ENCODE measurements around the gene VPS4A.
A peak's percentile ranks its signal among the peaks of the same experiment; 100 is the strongest.
"Not testable (repeated sequence)": the region's sequence is repeated elsewhere in the genome, so short reads cannot be mapped to it uniquely, and the experiment has no call there.

VPS4A gene

DNA sequence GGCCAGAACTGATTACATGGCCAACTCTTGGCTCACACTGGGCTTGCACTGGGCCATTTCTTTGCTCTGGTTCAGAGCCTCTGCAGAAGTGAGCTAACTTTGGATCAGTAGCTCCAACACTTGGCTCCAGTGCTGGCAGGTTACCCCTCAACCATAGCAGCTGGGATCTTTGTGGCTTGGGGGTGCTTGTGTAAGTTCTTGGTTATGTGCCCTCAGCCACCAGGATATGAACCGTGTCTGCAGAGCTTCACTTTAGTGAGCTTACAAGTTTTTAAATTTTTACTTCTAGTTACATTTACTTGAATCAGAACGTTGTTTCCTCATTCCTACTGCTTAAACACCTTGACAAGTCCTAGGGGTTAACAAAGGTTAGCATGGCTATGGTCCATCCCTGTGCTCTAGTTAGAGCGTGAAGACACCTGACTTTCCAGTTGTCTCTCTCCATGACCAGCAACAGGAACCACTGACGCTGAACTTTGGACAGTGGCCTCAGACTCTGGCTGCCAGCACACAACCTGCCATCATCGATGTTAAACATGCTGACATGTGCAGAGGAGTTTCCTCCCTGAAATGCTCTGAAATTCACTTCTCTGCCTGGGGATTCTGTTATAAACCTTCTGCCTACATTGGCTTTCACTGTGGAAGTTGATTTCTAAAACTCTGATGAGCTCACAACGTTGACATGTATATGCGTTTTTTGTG is 15.2 kb downstream of the VPS4A start:
- no peak for FAIRE-seq
- DNase-seq (ENCODE audit: insufficient read length, low spot score) = no peak

DNA sequence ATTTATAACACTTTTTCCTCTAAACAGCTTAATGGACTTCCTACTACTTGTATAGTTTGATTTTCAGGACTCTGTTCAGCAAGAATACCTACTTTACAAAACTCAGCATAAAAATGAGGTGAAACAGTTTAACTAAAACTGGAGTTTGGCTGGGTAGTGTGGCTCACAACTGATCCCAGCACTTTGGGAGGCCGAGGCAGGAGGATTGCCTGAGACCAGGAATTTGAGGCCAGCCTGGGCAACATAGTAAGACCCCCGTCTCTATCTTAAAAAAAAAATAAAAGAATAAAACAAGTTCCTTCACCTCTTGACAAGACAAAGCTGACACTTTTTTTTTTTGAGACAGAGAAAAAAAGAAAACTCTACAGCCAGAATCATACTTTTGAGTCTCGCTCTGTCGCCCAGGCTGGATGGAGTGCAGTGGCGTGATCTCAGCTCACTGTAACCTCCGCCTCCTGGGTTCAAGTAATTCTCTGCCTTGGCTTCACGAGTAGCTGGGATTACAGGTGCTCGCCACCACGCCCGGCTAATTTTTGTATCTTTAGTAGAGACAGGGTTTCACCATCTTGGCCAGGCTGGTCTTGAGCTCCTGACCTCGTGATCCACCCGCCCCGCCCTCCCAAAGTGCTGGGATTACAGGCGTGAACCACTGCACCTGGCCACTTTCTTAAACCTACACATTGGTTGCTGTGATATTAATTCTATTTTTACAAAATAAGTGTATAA is 16.6 kb downstream of the VPS4A start:
- FAIRE-seq (no peak), DNase-seq (ENCODE audit: insufficient read length, low spot score) (no peak)

DNA sequence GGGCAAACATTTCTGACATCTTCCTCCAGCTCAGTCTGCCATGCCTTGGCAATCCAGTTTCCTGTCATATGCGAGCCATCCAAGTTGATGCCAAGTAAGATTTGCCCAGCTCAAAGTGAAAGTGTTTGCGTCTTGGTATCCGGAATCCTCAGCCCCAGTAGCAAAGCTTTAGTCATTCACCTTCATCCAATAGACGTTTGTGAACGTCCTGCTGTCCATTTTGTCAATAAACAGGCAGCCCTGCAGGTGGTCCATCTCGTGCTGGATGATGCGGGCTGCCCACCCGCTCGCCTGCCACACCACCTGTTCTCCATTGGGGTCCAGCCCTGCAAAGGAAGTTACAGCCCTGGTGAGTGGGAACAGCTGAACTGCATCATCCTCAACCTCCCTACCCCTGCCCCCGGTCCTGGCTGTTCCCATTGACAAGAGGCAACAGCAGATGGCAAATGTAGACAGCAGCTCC is 17.7 kb downstream of the VPS4A start:
- FAIRE-seq = no peak
- no peak for DNase-seq (ENCODE audit: insufficient read length, low spot score)

DNA sequence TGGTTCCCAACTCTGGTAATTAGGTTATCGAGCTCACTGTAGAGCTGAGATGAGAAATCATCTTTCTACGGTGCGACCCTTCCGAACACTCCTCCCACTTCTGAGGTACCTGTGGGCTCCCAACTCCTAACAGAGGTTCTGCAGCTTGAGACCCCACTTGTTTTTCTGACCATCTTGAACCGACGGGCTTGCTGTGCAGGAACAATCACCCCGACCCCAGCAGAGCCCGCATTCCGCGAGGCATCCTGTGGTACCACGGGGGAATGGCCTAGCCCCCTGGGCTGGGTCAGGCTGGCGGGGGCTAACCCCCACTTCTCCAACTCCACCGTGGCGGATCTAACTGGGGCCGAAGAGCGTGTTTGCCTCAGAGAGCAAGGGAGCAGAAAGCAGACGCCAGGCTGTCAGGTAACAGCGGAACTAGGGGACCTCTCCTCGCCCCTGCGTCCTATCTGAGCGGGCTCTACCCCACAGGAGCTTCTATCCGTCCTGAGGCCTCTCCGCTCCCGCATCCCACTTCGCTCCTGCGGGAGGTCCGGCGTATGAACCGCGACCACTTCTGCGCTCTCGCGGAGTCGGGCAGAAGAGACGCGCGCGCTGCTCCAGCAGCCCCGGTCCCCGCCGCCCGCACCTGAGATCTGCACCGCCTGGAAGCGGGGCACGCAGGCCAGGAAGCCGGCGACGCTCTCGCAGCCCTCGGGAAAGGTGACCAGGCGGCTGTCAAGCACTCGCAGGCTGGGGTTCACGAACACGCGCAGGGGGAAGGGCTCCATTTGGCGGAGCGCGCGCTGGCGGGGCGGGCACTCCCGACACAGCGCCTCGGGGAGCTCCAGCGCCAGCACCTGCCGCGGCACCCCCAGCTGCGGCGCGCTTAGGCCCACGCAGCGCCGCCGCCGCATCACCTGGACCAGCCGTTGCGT is 18.5 kb downstream of the VPS4A start:
- FAIRE-seq = no peak
- DNase-seq (ENCODE audit: insufficient read length, low spot score) = peak; percentile 30

DNA sequence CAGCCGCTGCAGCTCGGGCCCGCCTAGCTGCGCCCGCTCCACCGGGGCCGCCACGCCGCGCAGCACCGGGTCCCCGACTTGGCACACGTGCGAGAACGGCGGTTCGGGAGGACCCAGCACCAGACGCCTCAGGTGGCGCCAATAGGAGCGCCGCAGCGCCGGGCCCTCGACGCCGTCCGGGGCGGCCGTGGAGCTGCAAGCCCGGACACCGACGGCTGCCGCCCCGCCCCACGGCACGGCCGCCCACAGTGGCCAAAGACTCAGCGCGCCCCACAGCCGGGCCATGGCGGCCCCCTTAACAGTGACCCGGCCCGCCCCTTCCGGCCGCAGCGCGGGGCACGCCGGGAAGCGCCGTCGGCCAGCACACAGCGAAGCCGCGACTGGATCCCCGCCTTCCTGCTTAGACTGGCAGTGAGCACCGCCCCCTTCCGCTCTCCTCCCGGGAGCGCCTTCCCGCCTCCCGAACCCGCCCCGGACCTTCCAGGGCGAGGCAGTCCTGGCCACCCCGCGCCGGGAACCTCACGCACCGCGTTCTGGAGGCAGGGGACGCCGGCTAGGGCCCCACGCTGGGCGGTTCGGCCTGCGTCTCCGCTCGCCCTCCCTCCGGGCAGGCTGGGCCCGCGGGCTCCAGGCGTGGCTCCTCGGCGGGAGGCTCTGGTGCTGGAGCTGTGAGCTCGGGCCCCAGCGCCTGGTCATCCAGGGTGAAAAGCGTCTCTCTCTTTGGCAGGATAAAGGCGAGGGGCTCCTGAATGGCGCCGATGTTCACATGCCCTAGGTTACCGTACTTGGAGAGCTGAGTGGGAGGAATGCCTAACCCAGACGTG is 19.3 kb downstream of the VPS4A start, which contains the start of gene PDF:
Gene PDF (minus strand): TSS at position 303 of the 824 bp plus-strand sequence. CDS start 18 bp downstream, at position 285.
- DNase-seq (ENCODE audit: insufficient read length, low spot score) (peak; percentile 97), FAIRE-seq (peak; percentile 95)

DNA sequence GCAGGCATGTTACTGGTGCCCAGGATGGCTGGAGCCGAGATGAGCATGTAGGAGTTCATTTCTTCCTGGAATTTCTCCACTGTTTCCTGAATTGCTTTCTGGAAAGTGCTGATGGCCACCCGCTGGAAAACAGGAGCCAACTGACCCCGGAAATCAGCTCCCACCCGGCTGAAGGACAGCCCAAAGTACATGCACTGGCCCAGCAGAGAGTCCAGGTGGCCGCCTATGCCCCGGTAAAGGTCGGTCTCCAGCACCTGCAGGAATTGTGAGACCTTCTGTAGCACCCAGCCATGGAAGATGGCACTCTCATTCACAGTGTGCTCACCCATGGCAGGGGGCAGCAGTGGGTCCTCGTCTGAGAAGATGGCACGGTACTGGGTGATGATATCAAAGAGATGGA is 23.5 kb downstream of the VPS4A start:
- no peak for DNase-seq (ENCODE audit: insufficient read length, low spot score)
- no peak for FAIRE-seq

DNA sequence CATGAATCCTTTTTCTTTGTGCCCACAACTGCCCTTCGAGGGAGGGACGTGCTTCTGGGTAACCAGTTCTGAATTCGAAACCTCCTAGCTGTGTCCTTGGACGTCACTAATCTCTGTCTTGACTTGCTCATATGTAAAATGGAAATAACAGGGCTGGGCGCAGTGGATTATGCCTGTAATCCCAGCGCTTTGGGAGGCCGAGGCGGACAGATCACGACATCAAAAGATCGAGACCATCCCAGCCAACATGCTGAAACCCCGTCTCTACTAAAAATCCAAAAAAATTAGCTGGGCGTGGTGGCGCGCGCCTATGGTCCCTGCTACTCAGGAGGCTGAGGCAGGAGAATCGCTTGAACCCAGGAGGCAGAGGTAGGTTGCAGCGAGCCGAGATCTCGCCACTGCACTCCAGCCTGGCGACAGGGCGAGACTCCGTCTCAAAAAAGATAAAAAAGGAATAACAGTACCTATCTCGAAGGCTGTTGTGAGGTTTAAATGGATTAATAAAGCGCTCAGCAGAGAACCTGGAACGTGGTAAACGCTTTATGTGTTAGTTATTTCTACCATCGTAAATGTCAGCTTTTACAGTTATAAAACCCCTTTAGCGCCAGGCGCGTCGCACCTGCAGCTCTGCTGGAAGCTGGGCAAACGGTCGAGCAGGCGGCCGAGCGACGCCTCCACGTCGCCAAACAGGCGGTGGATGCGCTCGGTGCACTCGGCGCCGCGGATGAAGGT is 27.6 kb downstream of the VPS4A start:
- DNase-seq (ENCODE audit: insufficient read length, low spot score) (no peak), FAIRE-seq (no peak)

DNA sequence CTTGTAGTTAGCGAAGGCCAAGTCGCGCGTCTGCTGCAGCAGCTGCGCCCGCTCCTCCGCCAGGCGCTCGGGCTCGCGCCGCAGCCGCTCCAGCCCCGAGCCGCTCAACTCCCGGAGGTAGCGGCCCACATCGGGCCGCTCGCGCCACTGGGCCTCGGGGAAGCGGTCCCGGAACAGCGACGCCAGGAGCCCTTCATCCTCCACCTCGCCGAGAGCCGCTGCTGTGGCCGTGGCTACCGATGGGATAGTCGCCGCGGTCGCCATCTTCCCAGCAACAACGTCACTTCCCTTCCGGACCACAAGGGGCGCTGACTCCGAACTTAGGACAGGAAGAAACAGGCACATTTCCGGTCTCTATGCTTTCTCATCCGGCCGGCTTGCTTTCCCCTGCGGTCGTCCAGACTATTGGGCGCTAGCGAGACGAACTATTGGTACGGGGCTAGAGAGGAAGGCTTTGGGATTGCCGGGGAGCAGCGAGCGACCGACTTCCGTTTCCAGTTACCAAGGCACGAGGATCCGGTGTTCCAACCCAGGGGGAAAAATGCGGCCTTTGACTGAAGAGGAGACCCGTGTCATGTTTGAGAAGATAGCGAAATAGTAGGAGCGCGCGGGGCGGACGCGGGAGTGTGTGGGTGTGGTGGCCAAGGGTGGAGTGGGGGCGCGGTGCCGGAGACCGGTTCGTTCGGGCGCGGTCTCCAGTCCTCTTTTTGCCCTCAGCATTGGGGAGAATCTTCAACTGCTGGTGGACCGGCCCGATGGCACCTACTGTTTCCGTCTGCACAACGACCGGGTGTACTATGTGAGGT is 28.3 kb downstream of the VPS4A start, which contains the start of the genes COG8 and NIP7:
Gene COG8 (minus strand): TSS at position 276 of the 806 bp plus-strand sequence. CDS start 12 bp downstream, at position 264.
Gene NIP7 (plus strand): TSS at position 484 of the 806 bp plus-strand sequence. CDS start 58 bp downstream, at position 542.
- peak; percentile 92 for FAIRE-seq
- DNase-seq (ENCODE audit: insufficient read length, low spot score) = peak; percentile 97

DNA sequence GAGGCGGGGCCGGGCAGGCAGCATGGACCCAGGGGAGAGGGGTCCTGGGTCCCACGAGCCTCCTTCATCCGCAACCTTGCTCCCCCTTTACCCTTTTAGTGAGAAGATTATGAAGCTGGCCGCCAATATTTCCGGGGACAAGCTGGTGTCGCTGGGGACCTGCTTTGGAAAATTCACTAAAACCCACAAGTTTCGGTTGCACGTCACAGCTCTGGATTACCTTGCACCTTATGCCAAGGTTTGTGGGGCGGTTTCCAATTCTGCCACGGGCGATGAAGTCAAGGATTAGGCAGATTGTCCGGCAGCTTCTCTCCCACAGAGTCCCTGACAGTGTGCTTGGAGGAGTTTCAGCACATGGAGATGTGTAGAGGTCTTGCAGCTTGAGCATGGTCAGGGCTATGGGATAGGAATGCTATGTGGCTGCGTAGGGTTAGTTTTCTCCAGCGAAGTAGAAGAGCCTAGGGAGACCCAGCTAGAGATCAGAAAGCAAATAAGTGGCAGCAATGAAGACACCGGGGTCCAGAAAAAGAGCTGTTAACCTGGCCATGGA is 29.0 kb downstream of the VPS4A start:
- DNase-seq (ENCODE audit: insufficient read length, low spot score) = no peak
- FAIRE-seq = no peak

DNA sequence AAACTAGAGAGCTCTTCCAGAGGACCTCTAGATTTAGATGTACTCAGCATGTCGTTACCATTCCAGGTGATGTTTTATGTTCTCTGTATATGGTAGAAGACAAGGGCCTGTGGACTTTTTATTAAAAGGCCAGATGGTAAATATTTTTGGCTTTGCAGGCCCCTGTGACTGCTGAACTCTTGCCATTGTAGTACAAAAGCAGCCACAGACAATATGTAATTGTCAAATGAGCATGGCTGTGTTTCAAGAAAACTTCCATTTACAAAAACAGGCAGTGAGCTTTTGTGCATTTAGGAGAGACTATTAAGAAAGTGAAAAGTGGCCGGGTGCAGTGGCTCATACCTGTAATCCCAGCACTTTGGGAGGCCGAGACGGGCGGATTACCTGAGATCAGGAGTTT is 33.0 kb downstream of the VPS4A start:
- DNase-seq (ENCODE audit: insufficient read length, low spot score) = no peak
- FAIRE-seq = no peak

DNA sequence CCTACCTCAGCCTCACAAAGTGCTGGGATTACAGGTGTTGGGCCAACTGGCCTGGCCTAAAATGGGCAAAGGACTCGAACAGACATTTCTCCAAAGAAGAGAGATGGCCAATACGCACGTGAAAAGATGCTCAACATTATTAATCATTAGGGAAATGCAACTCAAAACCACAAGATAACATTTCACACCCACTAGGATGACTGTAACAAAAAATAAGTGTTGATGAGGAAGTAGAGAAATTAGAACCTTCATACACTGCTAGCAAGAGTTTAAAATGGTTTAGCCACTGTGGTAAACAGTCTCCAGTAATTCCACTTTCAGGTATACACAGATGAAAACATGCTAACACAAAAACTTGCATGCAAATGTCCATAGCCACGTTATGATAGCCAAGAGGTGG is 34.8 kb downstream of the VPS4A start:
- no peak for FAIRE-seq

DNA sequence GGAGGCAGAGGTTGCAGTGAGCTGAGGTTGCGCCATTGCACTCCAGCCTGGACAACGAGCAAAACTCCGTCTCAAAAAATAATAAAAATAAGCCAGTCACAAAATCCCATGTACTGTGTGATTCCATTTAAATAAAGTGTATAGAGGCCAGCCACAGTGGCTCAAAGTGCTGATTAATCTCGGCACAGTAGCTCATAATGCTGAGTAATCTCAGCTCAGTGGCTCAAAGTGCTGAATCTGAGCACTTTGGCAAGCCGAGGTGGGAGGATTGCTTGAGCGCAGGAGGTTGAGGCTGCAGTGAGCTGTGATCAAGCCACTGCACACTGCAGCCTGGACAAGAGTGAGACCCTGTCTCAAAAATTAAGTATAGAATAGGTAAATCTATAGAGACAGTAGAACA is 35.5 kb downstream of the VPS4A start:
- no peak for FAIRE-seq
- no peak for DNase-seq (ENCODE audit: insufficient read length, low spot score)

More for the DNA sequence above, 34.8 kb downstream of the VPS4A start:
- no peak for DNase-seq (ENCODE audit: insufficient read length, low spot score)

DNA sequence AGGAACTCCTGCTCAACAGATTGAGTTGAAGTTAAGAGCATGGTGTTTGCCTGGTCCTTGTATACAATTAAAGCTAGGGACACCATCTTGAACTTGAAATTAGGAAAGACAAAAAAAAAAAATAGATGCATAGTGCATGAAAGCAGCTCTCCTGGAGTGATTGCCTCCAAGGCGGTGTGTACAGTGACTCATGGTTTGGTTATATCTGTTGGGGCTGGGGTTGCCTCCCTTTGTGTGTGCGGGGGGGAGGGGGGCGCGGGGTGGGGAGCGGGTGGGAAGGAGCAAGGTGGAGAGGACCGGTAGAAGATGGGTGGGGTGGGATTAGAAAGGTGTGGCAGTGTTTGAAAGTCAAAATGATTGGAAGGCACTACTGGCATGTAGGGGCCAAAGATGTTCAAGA is 37.1 kb downstream of the VPS4A start:
- FAIRE-seq (no peak), DNase-seq (ENCODE audit: insufficient read length, low spot score) (no peak)

DNA sequence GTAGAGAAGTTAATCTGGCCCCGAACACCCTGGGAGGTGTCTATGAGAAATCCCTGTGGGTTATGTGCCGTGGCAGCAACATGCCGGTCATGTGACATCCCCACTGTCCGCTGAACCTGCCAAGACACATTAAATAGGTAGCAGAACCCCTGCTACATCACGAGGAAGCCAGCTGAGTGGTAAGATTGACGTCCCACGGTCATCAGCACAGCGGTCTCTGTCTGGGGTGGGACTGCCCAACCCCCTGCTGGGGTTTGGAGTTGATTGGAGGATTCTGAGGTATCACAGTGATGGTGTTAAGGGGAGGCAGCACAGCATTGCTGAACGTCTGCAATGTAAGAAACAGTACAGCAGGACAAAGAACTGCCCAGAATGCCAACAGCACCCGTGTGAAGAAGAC is 38.4 kb downstream of the VPS4A start:
- DNase-seq (ENCODE audit: insufficient read length, low spot score) = no peak
- no peak for FAIRE-seq

DNA sequence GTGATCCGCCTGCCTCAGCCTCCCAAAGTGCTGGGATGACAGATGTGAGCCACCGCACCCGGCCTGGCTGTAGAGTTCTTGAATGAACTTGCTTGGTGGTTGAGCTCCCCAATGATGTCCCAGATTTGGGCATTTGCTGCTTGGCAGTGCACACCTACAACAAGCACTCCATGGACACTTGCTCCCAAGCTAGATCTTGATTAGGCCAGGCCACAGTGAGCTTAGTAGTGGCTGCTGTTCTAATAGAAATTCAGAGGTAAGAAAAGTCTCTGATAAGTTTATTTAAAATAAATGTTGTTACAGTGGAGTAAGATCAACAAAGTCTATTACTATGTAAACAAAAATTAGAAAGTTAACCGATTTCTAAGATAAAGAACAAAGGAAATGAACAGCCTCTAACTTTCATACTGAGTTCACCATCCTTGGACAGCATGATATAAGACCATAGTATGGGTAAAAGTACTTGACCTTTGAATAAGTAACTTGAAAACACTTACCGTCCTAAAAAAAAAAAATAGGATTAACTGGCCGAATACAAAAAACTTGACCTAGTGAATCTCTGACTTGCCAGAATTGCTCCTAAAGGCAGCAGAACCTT is 39.5 kb downstream of the VPS4A start:
- FAIRE-seq (no peak), DNase-seq (ENCODE audit: insufficient read length, low spot score) (no peak)

DNA sequence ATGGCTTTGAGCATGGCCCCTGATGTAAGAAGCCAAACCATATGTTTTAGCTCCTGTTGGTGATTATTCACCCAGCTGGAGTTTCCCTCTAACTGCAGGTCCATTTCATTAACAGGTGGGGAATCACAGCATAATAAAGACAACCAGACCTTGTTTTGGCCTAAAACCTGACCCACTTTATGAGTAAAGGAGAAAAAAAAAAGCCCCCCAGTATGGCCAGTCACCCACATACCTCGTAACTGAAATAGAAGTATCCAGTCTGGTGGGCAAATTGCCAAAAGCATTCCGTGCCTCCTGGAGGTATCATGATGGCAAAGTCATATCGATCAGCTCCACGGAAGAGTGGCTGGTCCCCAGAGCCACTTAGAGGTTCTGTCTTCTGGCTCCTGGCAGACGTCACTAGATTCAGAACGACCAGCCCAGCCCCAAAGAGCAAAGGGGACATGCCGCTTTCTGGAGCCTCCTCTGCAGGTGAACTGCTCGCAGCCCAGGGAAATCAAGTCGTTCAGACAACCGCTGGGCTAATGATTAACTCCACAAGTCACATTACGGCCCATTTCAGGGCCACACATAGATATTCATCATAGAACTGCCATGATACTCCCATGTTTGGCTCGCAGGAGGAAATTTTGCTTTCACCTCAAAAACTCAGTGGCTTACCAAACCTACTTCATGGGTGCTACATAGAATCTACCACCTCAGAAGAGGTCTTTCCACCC is 40.3 kb downstream of the VPS4A start, which contains the start of gene TMED6:
Gene TMED6 (minus strand): TSS at position 478 of the 719 bp plus-strand sequence. CDS start 33 bp downstream, at position 445.
- FAIRE-seq = no peak

DNA sequence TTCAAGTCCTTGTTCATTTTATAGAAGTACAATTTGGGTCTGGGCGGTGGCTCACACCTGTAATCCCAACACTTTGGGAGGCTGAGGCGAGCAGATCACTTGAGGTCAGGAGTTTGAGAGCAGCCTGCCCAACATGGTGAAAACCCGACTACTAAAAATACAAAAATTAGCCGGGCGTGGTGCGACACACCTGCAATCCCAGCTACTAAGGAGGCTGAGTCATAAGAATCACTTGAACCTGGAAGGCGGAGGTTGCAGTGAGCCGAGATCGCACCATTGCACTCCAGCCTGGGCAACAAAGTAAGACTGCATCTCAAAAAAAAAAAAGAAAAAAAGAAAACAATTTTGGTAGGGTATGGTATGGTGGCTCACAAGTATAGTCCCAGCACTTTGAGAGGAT is 48.9 kb downstream of the VPS4A start:
- DNase-seq (ENCODE audit: insufficient read length, low spot score); FAIRE-seq: not testable (repeated sequence)

More for the DNA sequence above, 40.3 kb downstream of the VPS4A start, which contains the start of gene TMED6:
- DNase-seq (ENCODE audit: insufficient read length, low spot score) = no peak
